Measurements from ENCODE around the gene IARS1. TPM values are rescaled to one million over a fixed set of nuclear protein-coding genes. Genes with fewer than 3 reads are reported as not detected.

IARS1 gene
- polyA plus RNA-seq, 3 donors = 7.1 to 24.2 (median 22.8) TPM

DNA sequence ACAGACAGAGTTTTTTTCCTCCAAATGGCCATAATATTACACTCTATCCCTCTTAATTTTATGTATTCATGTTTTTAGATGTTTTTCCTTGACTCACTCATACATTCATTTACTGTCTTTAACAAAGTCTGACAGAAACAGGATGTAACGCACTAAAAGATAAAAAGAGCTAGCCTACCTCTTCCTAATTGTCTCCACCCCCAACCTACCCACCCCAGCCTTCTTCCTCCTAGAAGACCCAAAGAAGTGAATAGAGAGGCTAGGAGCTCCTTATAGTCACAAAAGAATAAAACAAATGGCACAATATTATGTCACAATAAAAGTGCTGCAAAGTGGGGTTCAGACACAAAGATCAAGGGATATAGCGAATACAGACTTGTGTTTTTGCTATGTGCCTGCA, 30.9 kb upstream of the IARS1 start:
- TF ChIP-seq, protein P1, sequence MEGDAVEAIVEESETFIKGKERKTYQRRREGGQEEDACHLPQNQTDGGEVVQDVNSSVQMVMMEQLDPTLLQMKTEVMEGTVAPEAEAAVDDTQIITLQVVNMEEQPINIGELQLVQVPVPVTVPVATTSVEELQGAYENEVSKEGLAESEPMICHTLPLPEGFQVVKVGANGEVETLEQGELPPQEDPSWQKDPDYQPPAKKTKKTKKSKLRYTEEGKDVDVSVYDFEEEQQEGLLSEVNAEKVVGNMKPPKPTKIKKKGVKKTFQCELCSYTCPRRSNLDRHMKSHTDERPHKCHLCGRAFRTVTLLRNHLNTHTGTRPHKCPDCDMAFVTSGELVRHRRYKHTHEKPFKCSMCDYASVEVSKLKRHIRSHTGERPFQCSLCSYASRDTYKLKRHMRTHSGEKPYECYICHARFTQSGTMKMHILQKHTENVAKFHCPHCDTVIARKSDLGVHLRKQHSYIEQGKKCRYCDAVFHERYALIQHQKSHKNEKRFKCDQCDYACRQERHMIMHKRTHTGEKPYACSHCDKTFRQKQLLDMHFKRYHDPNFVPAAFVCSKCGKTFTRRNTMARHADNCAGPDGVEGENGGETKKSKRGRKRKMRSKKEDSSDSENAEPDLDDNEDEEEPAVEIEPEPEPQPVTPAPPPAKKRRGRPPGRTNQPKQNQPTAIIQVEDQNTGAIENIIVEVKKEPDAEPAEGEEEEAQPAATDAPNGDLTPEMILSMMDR (IDR thresholded peaks at IDR 0.05) = no peak
- H3K4me1 Mint-ChIP-seq = peaks cover 26% of the 10 kb centered on the region
- H3K4me3 ChIP-seq (replicated peaks in 1 of 3; ENCODE audit: low read depth in 2 of 3, low read length in 3 of 3) = peak overlapping the region; percentile 87 to 97 (median 91)
- no peaks in the 10 kb centered on the region for H3K27me3 Mint-ChIP-seq (ENCODE audit: low read depth in 3 of 3)
- peak overlapping the region; percentile 92 for H2AFZ ChIP-seq (ENCODE audit: insufficient read depth, low read depth, low read length, poor library complexity, severe bottlenecking)
- H3K27me3 ChIP-seq (ENCODE audit: control insufficient read depth in 2 of 2, insufficient read depth in 2 of 2, low read length in 2 of 2) = no peaks in the 10 kb centered on the region
- peak overlapping the region; percentile 93 for H3K9ac ChIP-seq (ENCODE audit: insufficient read depth, low read length, poor library complexity, severe bottlenecking)
- no CpG with 5 or more reads among the region's 2 CpGs for WGBS (ENCODE audit: insufficient coverage)
- no peaks in the 10 kb centered on the region for H3K9me3 Mint-ChIP-seq
- no peaks in the 10 kb centered on the region for H3K9me3 ChIP-seq (replicated peaks in 1 of 2; ENCODE audit: control insufficient read depth in 1 of 2, insufficient read depth in 1 of 2, low read length in 2 of 2)
- peaks cover 50% of the 10 kb centered on the region for H3K79me2 ChIP-seq (ENCODE audit: insufficient read depth, low read length)
- H3K27ac Mint-ChIP-seq = peak overlapping the region in 5 of 7 donors; percentile 98 to 100 (median 99)
- intact Hi-C loops (cut with micrococcal nuclease) = loop anchor here (2.0 to 10.0 kb wide), 4 partner anchors 32 to 440 kb away; partner anchors contain the start of genes BICD2 (in 1 of the 2), IARS1 (in 1 of the 2) and SPTLC1 (in 1 of the 2)
- peaks cover 30 to 39% of the 10 kb centered on the region in 2 donors for H3K36me3 ChIP-seq (replicated peaks in 1 of 2; ENCODE audit: control insufficient read depth in 1 of 2, insufficient read depth in 2 of 2, low read length in 2 of 2)
- H3K4me2 ChIP-seq (replicated peaks; ENCODE audit: extremely low read depth, low read length, poor library complexity, severe bottlenecking) = peak overlapping the region; percentile 96
- peak overlapping the region in 1 of 2 donors; percentile 98 for H3K27ac ChIP-seq (ENCODE audit: low read depth in 1 of 2, low read length in 2 of 2)
- peaks cover 23 to 29% of the 10 kb centered on the region in 2 donors for H3K4me1 ChIP-seq (ENCODE audit: control insufficient read depth in 1 of 2, insufficient read depth in 2 of 2, low read length in 2 of 2)
- DNase-seq = no peak
- no peaks in the 10 kb centered on the region for H4K20me1 ChIP-seq (ENCODE audit: insufficient read depth, low read length)
- peak overlapping the region; percentile 100 for H3K4me3 Mint-ChIP-seq
- peaks cover 31 to 34% of the 10 kb centered on the region in 2 donors for H3K36me3 Mint-ChIP-seq

DNA sequence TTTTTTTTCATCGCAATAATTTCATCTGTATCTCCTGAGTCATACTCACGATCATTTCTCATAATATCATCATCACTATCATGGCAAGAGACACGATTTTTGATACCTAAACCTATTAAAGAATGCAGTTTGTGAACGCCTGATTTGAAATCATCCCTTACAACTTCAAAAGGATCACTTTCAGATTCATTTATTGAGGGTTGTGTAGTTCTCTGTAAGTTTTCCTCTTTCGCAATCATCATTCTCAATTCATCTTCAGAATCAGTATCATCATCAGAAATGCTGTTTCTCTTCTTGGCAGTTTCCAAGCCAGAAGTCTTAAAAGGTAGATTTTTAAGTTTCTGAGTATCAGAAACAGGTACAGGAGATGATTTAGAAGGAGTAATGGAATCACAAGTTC, 22.0 kb upstream of the IARS1 start:
- WGBS (ENCODE audit: insufficient coverage) = 100% methylated on average over 2 of the region's 5 CpGs

More for the DNA sequence above, 22.0 kb upstream of the IARS1 start:
- DNase-seq = no peak
- Histone ChIP-seq H3K9me3 (replicated peaks in 1 of 2; ENCODE audit: control insufficient read depth in 1 of 2, insufficient read depth in 1 of 2, low read length in 2 of 2) (no peaks in the 10 kb centered on the region), H3K4me2 (replicated peaks; ENCODE audit: extremely low read depth, low read length, poor library complexity, severe bottlenecking) (no peak overlapping the region), H4K20me1 (ENCODE audit: insufficient read depth, low read length) (peaks cover 5% of the 10 kb centered on the region), H2AFZ (ENCODE audit: insufficient read depth, low read depth, low read length, poor library complexity, severe bottlenecking) (no peak overlapping the region), H3K27ac (ENCODE audit: low read depth in 1 of 2, low read length in 2 of 2) (no peak overlapping the region), H3K4me3 (replicated peaks in 1 of 3; ENCODE audit: low read depth in 2 of 3, low read length in 3 of 3) (no peak overlapping the region), H3K27me3 (ENCODE audit: control insufficient read depth in 2 of 2, insufficient read depth in 2 of 2, low read length in 2 of 2) (no peaks in the 10 kb centered on the region), H3K9ac (ENCODE audit: insufficient read depth, low read length, poor library complexity, severe bottlenecking) (no peak overlapping the region), H3K36me3 (replicated peaks in 1 of 2; ENCODE audit: control insufficient read depth in 1 of 2, insufficient read depth in 2 of 2, low read length in 2 of 2) (peaks cover 64 to 90% of the 10 kb centered on the region in 2 donors), H3K79me2 (ENCODE audit: insufficient read depth, low read length) (peaks cover 4% of the 10 kb centered on the region), H3K4me1 (ENCODE audit: control insufficient read depth in 1 of 2, insufficient read depth in 2 of 2, low read length in 2 of 2) (no peaks in the 10 kb centered on the region)
- intact Hi-C loops (cut with micrococcal nuclease) = no loop called here
- peaks cover 12% of the 10 kb centered on the region for H3K4me1 Mint-ChIP-seq
- TF ChIP-seq, protein P1 (IDR thresholded peaks at IDR 0.05) = no peak
- no peak overlapping the region for H3K4me3 Mint-ChIP-seq
- peaks cover 79 to 93% of the 10 kb centered on the region in 2 donors for H3K36me3 Mint-ChIP-seq
- no peaks in the 10 kb centered on the region for H3K9me3 Mint-ChIP-seq
- H3K27ac Mint-ChIP-seq = no peak overlapping the region
- no peaks in the 10 kb centered on the region for H3K27me3 Mint-ChIP-seq (ENCODE audit: low read depth in 3 of 3)
